Measurements from ENCODE around the gene DBN1.

The DBN1 gene

GRCh38 chr5:177511181-177511580, 37.7 kb upstream of the DBN1 start:
- H3K4me1 ChIP-seq (ENCODE audit: control insufficient read depth, insufficient read depth, low read length): peaks cover 17% of the 10 kb centered on the region
- no peaks in the 10 kb centered on the region for H3K27me3 ChIP-seq (replicated peaks; ENCODE audit: control insufficient read depth, insufficient read depth, low read length)
- no peak overlapping the region for H3K4me3 ChIP-seq (ENCODE audit: low read length)
- DNase-seq (ENCODE audit: low read depth): no peak
- H3K36me3 ChIP-seq (ENCODE audit: control insufficient read depth, insufficient read depth, low read length, severe bottlenecking): peaks cover 58% of the 10 kb centered on the region
- H3K9me3 ChIP-seq (ENCODE audit: control insufficient read depth, low read length): no peaks in the 10 kb centered on the region
- H3K9ac ChIP-seq (ENCODE audit: low read length): no peak overlapping the region

DNA sequence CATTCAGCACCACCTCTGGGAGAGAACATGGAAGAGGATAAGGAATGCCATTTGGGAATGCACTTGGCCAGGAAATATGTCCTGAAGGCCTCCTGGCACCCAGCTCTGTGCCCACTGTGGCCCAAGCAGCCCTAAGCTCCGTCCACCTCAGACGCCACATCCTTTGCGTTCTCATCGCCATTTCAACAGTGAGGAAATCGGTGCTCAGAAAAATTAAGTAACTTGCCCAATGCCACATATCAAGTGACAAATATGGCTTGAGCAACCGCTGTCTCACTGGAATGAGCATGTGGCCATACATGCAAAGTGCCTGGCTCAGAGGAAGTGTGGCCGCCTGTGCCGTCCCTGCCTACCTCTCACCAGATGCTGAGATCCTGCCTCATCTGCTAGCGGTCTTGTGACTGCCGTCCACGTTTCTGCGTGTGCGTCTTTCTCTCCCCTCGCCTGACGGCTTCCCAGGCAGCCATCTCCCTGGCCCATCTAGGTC, 37.2 kb upstream of the DBN1 start:
- H3K4me3 ChIP-seq (ENCODE audit: low read length): no peak overlapping the region
- peaks cover 12% of the 10 kb centered on the region for H3K4me1 ChIP-seq (ENCODE audit: control insufficient read depth, insufficient read depth, low read length)
- no peaks in the 10 kb centered on the region for H3K9me3 ChIP-seq (ENCODE audit: control insufficient read depth, low read length)
- no peaks in the 10 kb centered on the region for H3K27me3 ChIP-seq (replicated peaks; ENCODE audit: control insufficient read depth, insufficient read depth, low read length)
- DNase-seq (ENCODE audit: low read depth): no peak
- H3K9ac ChIP-seq (ENCODE audit: low read length): no peak overlapping the region
- peaks cover 55% of the 10 kb centered on the region for H3K36me3 ChIP-seq (ENCODE audit: control insufficient read depth, insufficient read depth, low read length, severe bottlenecking)

DNA sequence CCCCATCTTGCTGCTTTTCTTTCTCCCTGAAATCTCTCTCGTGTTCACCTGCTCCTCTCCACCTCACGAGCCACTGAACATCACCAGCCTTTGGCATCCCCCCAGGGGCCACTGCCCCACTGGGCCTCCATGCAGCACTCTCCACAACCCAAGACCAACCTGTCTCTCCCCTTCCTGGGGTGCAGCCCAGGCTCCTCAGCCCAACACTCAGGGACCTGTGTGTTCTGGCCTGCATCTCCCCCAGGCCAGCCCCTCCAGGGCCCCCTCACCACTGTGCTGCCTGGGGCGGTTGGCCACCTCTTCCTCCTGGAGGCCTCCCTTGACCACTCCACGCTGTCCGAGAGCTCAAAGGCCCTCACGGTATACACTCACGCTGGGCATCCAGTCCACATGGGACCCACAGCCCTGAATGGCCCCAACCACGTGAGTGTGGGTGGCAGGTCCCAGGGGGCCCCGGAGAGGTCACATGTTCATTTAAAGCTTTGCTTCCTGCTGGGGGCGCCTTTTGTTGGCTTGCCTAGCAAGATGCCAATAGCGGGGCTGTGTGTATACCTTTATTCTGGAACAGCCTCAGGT, 36.6 kb upstream of the DBN1 start:
- H3K36me3 ChIP-seq (ENCODE audit: control insufficient read depth, insufficient read depth, low read length, severe bottlenecking): peaks cover 50% of the 10 kb centered on the region
- no peak for DNase-seq (ENCODE audit: low read depth)
- H3K9me3 ChIP-seq (ENCODE audit: control insufficient read depth, low read length): no peaks in the 10 kb centered on the region

DNA sequence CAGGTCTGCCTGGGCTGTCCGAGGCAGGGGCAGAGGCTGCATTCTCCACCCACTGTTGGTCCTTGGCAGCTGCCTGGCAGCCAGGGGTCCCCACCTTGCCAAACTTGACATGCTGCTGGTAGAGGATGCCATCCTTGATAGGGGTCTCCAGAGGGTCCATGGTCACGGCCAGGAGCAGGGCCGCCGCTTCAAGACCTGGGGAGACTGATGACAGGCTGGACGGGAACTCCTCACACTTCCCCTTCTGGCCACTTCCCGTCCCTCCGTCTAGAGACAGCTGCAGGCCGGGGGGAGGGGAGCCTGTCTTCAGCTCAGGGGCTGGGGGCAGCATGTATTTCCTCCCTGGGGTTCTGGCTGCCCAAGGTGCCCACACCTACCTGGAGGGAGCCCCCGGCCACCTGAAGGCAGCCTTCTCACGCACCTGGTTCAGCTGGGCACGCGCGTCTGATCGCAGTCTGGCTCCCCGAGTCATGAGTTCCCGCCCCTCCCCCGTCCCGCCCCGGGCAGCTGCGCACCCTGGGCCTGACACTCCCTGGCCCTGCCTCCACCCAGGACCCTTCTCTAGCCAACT, 36.0 kb upstream of the DBN1 start, which contains the start of gene DOK3:
TSS of gene DOK3 (minus strand) at position 446 of the 571 bp plus-strand sequence. CDS start at position 160, 286 bp downstream.
- DNase-seq (ENCODE audit: low read depth): no peak
- Histone ChIP-seq H3K36me3 (ENCODE audit: control insufficient read depth, insufficient read depth, low read length, severe bottlenecking) (peaks cover 44% of the 10 kb centered on the region), H3K27me3 (replicated peaks; ENCODE audit: control insufficient read depth, insufficient read depth, low read length) (no peaks in the 10 kb centered on the region)

More for the DNA sequence above, 36.6 kb upstream of the DBN1 start:
- Histone ChIP-seq H3K4me1 (ENCODE audit: control insufficient read depth, insufficient read depth, low read length) (peaks cover 6% of the 10 kb centered on the region), H3K9ac (ENCODE audit: low read length) (no peak overlapping the region), H3K4me3 (ENCODE audit: low read length) (no peak overlapping the region), H3K27me3 (replicated peaks; ENCODE audit: control insufficient read depth, insufficient read depth, low read length) (no peaks in the 10 kb centered on the region)

GRCh38 chr5:177508837-177509236, 35.4 kb upstream of the DBN1 start:
- Histone ChIP-seq H3K9ac (ENCODE audit: low read length) (no peak overlapping the region), H3K36me3 (ENCODE audit: control insufficient read depth, insufficient read depth, low read length, severe bottlenecking) (peaks cover 37% of the 10 kb centered on the region), H3K4me3 (ENCODE audit: low read length) (no peak overlapping the region), H3K4me1 (ENCODE audit: control insufficient read depth, insufficient read depth, low read length) (peaks cover 3% of the 10 kb centered on the region), H3K9me3 (ENCODE audit: control insufficient read depth, low read length) (no peaks in the 10 kb centered on the region), H3K27me3 (replicated peaks; ENCODE audit: control insufficient read depth, insufficient read depth, low read length) (no peaks in the 10 kb centered on the region)
- no peak for DNase-seq (ENCODE audit: low read depth)

More for the DNA sequence above, 36.0 kb upstream of the DBN1 start, which contains the start of gene DOK3:
- Histone ChIP-seq H3K4me3 (ENCODE audit: low read length) (no peak within 1 kb of the TSS), H3K4me1 (ENCODE audit: control insufficient read depth, insufficient read depth, low read length) (peaks cover 3% of the 10 kb centered on the region), H3K9me3 (ENCODE audit: control insufficient read depth, low read length) (no peaks in the 10 kb centered on the region), H3K9ac (ENCODE audit: low read length) (no peak within 1 kb of the TSS)

GRCh38 chr5:177508221-177508611, 34.8 kb upstream of the DBN1 start:
- Histone ChIP-seq H3K36me3 (ENCODE audit: control insufficient read depth, insufficient read depth, low read length, severe bottlenecking) (peaks cover 34% of the 10 kb centered on the region), H3K9ac (ENCODE audit: low read length) (no peak overlapping the region), H3K4me1 (ENCODE audit: control insufficient read depth, insufficient read depth, low read length) (peaks cover 3% of the 10 kb centered on the region), H3K4me3 (ENCODE audit: low read length) (no peak overlapping the region), H3K9me3 (ENCODE audit: control insufficient read depth, low read length) (no peaks in the 10 kb centered on the region), H3K27me3 (replicated peaks; ENCODE audit: control insufficient read depth, insufficient read depth, low read length) (no peaks in the 10 kb centered on the region)
- no peak for DNase-seq (ENCODE audit: low read depth)

- H3K4me1 ChIP-seq (ENCODE audit: control insufficient read depth, insufficient read depth, low read length): peaks cover 3% of the 10 kb centered on the region
- peaks cover 29% of the 10 kb centered on the region for H3K36me3 ChIP-seq (ENCODE audit: control insufficient read depth, insufficient read depth, low read length, severe bottlenecking)
- no peak for DNase-seq (ENCODE audit: low read depth)
- no peak overlapping the region for H3K4me3 ChIP-seq (ENCODE audit: low read length)
- H3K9ac ChIP-seq (ENCODE audit: low read length): no peak overlapping the region
- no peaks in the 10 kb centered on the region for H3K9me3 ChIP-seq (ENCODE audit: control insufficient read depth, low read length)
- H3K27me3 ChIP-seq (replicated peaks; ENCODE audit: control insufficient read depth, insufficient read depth, low read length): no peaks in the 10 kb centered on the region
Measured at GRCh38 chr5:177507596-177508220, 34.3 kb upstream of the DBN1 start.

DNA sequence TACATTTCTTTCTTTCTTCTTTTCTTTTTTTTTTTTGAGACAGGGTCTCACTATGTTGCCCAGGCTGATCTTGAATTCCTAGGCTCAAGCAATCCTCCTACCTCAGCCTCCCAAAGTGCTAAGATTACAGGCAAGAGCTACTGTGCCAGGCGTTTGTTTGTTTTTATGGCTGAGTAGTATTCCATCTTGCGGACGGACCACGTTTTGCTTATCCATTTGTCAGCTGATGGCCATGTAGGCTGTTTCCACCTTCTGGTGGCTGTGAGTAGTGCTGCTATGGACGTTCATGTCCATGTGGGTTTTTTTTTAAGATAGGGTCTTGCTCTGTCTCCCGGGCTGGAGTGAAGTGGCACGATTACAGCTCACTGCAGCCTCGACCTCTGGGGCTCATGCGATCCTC, 33.7 kb upstream of the DBN1 start:
- Histone ChIP-seq H3K9ac (ENCODE audit: low read length) (no peak overlapping the region), H3K27me3 (replicated peaks; ENCODE audit: control insufficient read depth, insufficient read depth, low read length) (no peaks in the 10 kb centered on the region), H3K4me3 (ENCODE audit: low read length) (no peak overlapping the region), H3K9me3 (ENCODE audit: control insufficient read depth, low read length) (no peaks in the 10 kb centered on the region), H3K4me1 (ENCODE audit: control insufficient read depth, insufficient read depth, low read length) (peaks cover 3% of the 10 kb centered on the region), H3K36me3 (ENCODE audit: control insufficient read depth, insufficient read depth, low read length, severe bottlenecking) (peaks cover 23% of the 10 kb centered on the region)
- DNase-seq (ENCODE audit: low read depth): peak; percentile 26

- DNase-seq (ENCODE audit: low read depth): no peak
- Histone ChIP-seq H3K27me3 (replicated peaks; ENCODE audit: control insufficient read depth, insufficient read depth, low read length) (no peaks in the 10 kb centered on the region), H3K4me3 (ENCODE audit: low read length) (no peak overlapping the region), H3K9me3 (ENCODE audit: control insufficient read depth, low read length) (no peaks in the 10 kb centered on the region), H3K9ac (ENCODE audit: low read length) (no peak overlapping the region), H3K36me3 (ENCODE audit: control insufficient read depth, insufficient read depth, low read length, severe bottlenecking) (peaks cover 3% of the 10 kb centered on the region), H3K4me1 (ENCODE audit: control insufficient read depth, insufficient read depth, low read length) (no peaks in the 10 kb centered on the region)
Measured at GRCh38 chr5:177505075-177505474, 31.6 kb upstream of the DBN1 start.

- Histone ChIP-seq H3K9ac (ENCODE audit: low read length) (no peak overlapping the region), H3K4me3 (ENCODE audit: low read length) (no peak overlapping the region), H3K36me3 (ENCODE audit: control insufficient read depth, insufficient read depth, low read length, severe bottlenecking) (peaks cover 3% of the 10 kb centered on the region), H3K4me1 (ENCODE audit: control insufficient read depth, insufficient read depth, low read length) (no peaks in the 10 kb centered on the region), H3K9me3 (ENCODE audit: control insufficient read depth, low read length) (no peaks in the 10 kb centered on the region), H3K27me3 (replicated peaks; ENCODE audit: control insufficient read depth, insufficient read depth, low read length) (no peaks in the 10 kb centered on the region)
- DNase-seq (ENCODE audit: low read depth): no peak
Measured at GRCh38 chr5:177504086-177505056, 30.9 kb upstream of the DBN1 start.

Data from adipocyte (in vitro differentiated cells).